Cardiac muscle cell (in vitro differentiated cells and primary cell): Measurements from ENCODE around the gene PRDM4. TPM values are rescaled to one million over a fixed set of nuclear protein-coding genes. Genes with fewer than 3 reads are reported as not detected.

Experiments
- DNase-seq, 2 donors: peaks; one replicate each; pipeline versions ENCODE4 v3.0.0 to v3.0.0-alpha.2; 2010 to 2017; ENCODE audit warnings: low read depth in 1 of 2, low spot score in 1 of 2
- H3K27ac ChIP-seq: fragments of 200-600 bp; sonication (generic); 2 replicates; pipeline ENCODE4 v1.5.1; 2016
- H3K27me3 ChIP-seq: fragments of 200-600 bp; sonication (generic); 2 replicates; pipeline ENCODE4 v1.6.0; 2016; ENCODE audit warnings: control low read depth
- H3K36me3 ChIP-seq: fragments of 200-600 bp; sonication (generic); 2 replicates; pipeline ENCODE4 v1.5.1; 2016; ENCODE audit warnings: control low read depth
- H3K4me1 ChIP-seq: fragments of 200-600 bp; sonication (generic); 2 replicates; pipeline ENCODE4 v1.8.1; 2017; ENCODE audit warnings: low read depth, mild to moderate bottlenecking, mixed run types
- H3K4me3 ChIP-seq: fragments of 200-600 bp; sonication (generic); 2 replicates; pipeline ENCODE4 v1.5.1; 2016; ENCODE audit warnings: mild to moderate bottlenecking
- H3K9me3 ChIP-seq: fragments of 200-600 bp; sonication (generic); 2 replicates; pipeline ENCODE4 v1.5.1; 2017; ENCODE audit warnings: low read depth, mild to moderate bottlenecking, control low read depth
- CTCF ChIP-seq: IDR thresholded peaks from 2 replicates; pipeline ENCODE4 v1.5.1; 2012; ENCODE audit warnings: low read depth, mild to moderate bottlenecking, low read length
- polyA plus RNA-seq: library from polyadenylated mRNA; unstranded; fragments of >200 nt; fragmentation: Nextera tagmentation; extraction: Ambion mirVana; gene quantifications from 2 replicates; pipeline ENCODE4 v1.2.1, GENCODE V29; 2016
- total RNA-seq: library from RNA; depleted of rRNA; stranded (reverse); fragments of >200 nt; gene quantifications from 2 replicates; pipeline ENCODE4 v1.2.3, GENCODE V29; 2016

PRDM4 gene
- total and polyA plus RNA-seq, 2 experiments from 2014 or later: 10.2 to 21.0 TPM

GRCh38 chr12:107778383-107779025, 17.6 kb upstream of the PRDM4 start:
- Histone ChIP-seq H3K36me3 (no peaks in the 10 kb centered on the region), H3K4me1 (no peaks in the 10 kb centered on the region), H3K27me3 (peaks cover 72% of the 10 kb centered on the region), H3K27ac (no peak overlapping the region), H3K4me3 (no peak overlapping the region), H3K9me3 (no peaks in the 10 kb centered on the region)
- TF ChIP-seq CTCF: no peak
- no peak for DNase-seq

- peaks cover 88% of the 10 kb centered on the region for H3K27me3 ChIP-seq
- no peak overlapping the region for H3K4me3 ChIP-seq
- no peaks in the 10 kb centered on the region for H3K36me3 ChIP-seq
- no peaks in the 10 kb centered on the region for H3K4me1 ChIP-seq
- DNase-seq: no peak
- no peak for TF ChIP-seq CTCF
- H3K27ac ChIP-seq: no peak overlapping the region
- H3K9me3 ChIP-seq: no peaks in the 10 kb centered on the region
Measured at GRCh38 chr12:107776171-107776570, 15.2 kb upstream of the PRDM4 start.

- Histone ChIP-seq H3K4me3 (peak overlapping the region; percentile 18), H3K9me3 (no peaks in the 10 kb centered on the region), H3K27me3 (peaks cover 92% of the 10 kb centered on the region), H3K4me1 (no peaks in the 10 kb centered on the region), H3K27ac (no peak overlapping the region), H3K36me3 (no peaks in the 10 kb centered on the region)
- DNase-seq: peak in 1 of 2 donors; percentile 68
- no peak for TF ChIP-seq CTCF
Measured at GRCh38 chr12:107775093-107775721, 14.3 kb upstream of the PRDM4 start.

GRCh38 chr12:107774349-107775029, 13.6 kb upstream of the PRDM4 start, which contains the start of gene ASCL4:
Gene ASCL4 (plus strand): TSS chr12:107774704. CDS start chr12:107775219, 515 bp downstream.
- no peaks in the 10 kb centered on the region for H3K36me3 ChIP-seq
- TF ChIP-seq CTCF: no peak
- no peaks in the 10 kb centered on the region for H3K9me3 ChIP-seq
- peak within 1 kb of the TSS; percentile 18 for H3K4me3 ChIP-seq
- no peak for DNase-seq
- no peak within 1 kb of the TSS for H3K27ac ChIP-seq
- H3K4me1 ChIP-seq: no peaks in the 10 kb centered on the region
- peaks cover 97% of the 10 kb centered on the region for H3K27me3 ChIP-seq

GRCh38 chr12:107767466-107767865, 6.5 kb upstream of the PRDM4 start:
- Histone ChIP-seq H3K36me3 (no peaks in the 10 kb centered on the region), H3K4me3 (no peak overlapping the region), H3K9me3 (no peaks in the 10 kb centered on the region), H3K27me3 (peaks cover 43% of the 10 kb centered on the region), H3K27ac (no peak overlapping the region), H3K4me1 (no peaks in the 10 kb centered on the region)
- DNase-seq: no peak
- TF ChIP-seq CTCF: no peak
